HFFc6 (cell line): ENCODE data around the gene FSTL5. TPM values are rescaled to one million over a fixed set of nuclear protein-coding genes. Genes with fewer than 3 reads are reported as not detected.

Source experiments
- DNase-seq: peaks from one replicate; pipeline ENCODE4 v3.0.0-alpha.2; 2018
- H3K27ac Mint-ChIP-seq: 2 replicates; pipeline ENCODE4 v1.8.0; 2020; ENCODE audit warnings: mild to moderate bottlenecking, mixed read lengths
- H3K27me3 Mint-ChIP-seq: 2 replicates; pipeline ENCODE4 v1.8.0; 2021; ENCODE audit warnings: mild to moderate bottlenecking, moderate library complexity, mixed read lengths; ENCODE audit not compliant: insufficient read depth
- H3K36me3 Mint-ChIP-seq: 2 replicates; pipeline ENCODE4 v1.8.0; 2021; ENCODE audit warnings: low read depth, mixed read lengths
- H3K4me1 Mint-ChIP-seq: 2 replicates; pipeline ENCODE4 v1.8.0; 2020; ENCODE audit warnings: low read depth, mixed read lengths
- H3K4me3 Mint-ChIP-seq: 2 replicates; pipeline ENCODE4 v1.8.0; 2020; ENCODE audit warnings: mild to moderate bottlenecking, moderate library complexity, mixed read lengths
- H3K9me3 Mint-ChIP-seq: 2 replicates; pipeline ENCODE4 v1.8.0; 2020; ENCODE audit warnings: mild to moderate bottlenecking, mixed read lengths
- total RNA-seq, 6 experiments: library from RNA; stranded (reverse); fragmentation: NEBNext Ultra II Directional; extraction: Animal tissue kit (Norgen Biotek cat#: 25700); gene quantifications; 2 replicates in 1 of 6; 3 replicates in 5 of 6; pipeline ENCODE4 v1.2.3, GENCODE V29; 2021
- TF ChIP-seq, protein P1 (sequence below): fragments of 200-600 bp; sonication (generic); IDR thresholded peaks from 2 replicates; pipeline ENCODE4 v1.5.0; 2021; ENCODE audit warnings: antibody characterized with exemption, mild to moderate bottlenecking

FSTL5 gene
- total RNA-seq, 6 experiments from 2014 or later: not detected

DNA sequence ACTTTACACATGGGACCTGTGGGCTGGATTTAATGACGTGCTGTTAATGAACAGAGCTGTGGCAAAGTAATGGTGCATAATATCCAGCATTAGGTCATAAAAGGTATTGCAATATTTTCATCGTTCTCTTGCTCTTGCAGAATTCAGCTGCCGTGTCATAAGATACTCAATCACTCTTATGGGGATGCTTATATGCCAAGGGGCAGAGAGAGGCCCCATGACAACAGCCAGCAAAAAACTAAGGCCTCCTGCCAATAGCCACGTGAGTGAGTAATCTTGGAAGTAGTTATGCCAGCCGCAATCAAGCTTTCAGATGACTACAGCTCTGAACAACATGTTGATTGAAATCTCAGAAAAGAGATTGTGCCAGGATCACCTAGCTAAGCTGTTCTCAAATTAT lies 616.9 kb downstream of the FSTL5 start:
- TF ChIP-seq, protein P1, sequence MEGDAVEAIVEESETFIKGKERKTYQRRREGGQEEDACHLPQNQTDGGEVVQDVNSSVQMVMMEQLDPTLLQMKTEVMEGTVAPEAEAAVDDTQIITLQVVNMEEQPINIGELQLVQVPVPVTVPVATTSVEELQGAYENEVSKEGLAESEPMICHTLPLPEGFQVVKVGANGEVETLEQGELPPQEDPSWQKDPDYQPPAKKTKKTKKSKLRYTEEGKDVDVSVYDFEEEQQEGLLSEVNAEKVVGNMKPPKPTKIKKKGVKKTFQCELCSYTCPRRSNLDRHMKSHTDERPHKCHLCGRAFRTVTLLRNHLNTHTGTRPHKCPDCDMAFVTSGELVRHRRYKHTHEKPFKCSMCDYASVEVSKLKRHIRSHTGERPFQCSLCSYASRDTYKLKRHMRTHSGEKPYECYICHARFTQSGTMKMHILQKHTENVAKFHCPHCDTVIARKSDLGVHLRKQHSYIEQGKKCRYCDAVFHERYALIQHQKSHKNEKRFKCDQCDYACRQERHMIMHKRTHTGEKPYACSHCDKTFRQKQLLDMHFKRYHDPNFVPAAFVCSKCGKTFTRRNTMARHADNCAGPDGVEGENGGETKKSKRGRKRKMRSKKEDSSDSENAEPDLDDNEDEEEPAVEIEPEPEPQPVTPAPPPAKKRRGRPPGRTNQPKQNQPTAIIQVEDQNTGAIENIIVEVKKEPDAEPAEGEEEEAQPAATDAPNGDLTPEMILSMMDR: no peak
- H3K4me1 Mint-ChIP-seq: no peaks in the 10 kb centered on the region
- no peak overlapping the region for H3K27ac Mint-ChIP-seq
- no peaks in the 10 kb centered on the region for H3K36me3 Mint-ChIP-seq
- no peak overlapping the region for H3K4me3 Mint-ChIP-seq
- peaks cover 6% of the 10 kb centered on the region for H3K9me3 Mint-ChIP-seq
- no peaks in the 10 kb centered on the region for H3K27me3 Mint-ChIP-seq
- DNase-seq: no peak

DNA sequence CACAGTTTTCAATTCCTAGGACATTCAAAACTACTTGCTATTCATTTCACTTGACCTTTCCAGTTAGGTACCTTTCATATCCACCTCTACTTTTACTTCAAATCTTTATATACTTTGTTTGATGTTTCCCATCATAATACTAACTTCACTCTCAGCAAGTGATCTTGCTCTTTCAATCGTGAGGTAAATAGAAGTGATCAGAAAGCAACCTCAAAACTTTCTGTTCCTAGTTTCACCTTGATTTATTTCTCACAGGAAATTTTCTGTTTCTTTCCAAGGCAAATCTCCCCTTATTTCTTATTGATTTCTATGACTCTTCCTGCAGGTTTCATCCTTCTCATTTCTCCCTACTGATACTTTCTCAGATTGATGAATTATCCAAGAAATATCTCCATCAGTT lies 623.5 kb downstream of the FSTL5 start:
- Mint-ChIP-seq H3K27ac (no peak overlapping the region), H3K27me3 (no peaks in the 10 kb centered on the region), H3K9me3 (peaks cover 37% of the 10 kb centered on the region), H3K4me1 (no peaks in the 10 kb centered on the region), H3K4me3 (no peak overlapping the region), H3K36me3 (no peaks in the 10 kb centered on the region)
- TF ChIP-seq, protein P1: no peak
- DNase-seq: no peak

- Mint-ChIP-seq H3K4me3 (no peak overlapping the region), H3K27me3 (no peaks in the 10 kb centered on the region), H3K36me3 (no peaks in the 10 kb centered on the region), H3K4me1 (no peaks in the 10 kb centered on the region), H3K27ac (no peak overlapping the region), H3K9me3 (peaks cover 40% of the 10 kb centered on the region)
- DNase-seq: no peak
- TF ChIP-seq, protein P1: no peak
These were observed 624.9 kb downstream of the FSTL5 start for GRCh38 chr4:161538941-161539340.

GRCh38 chr4:161530710-161531109 lies 633.1 kb downstream of the FSTL5 start:
- Mint-ChIP-seq H3K27ac (no peak overlapping the region), H3K36me3 (no peaks in the 10 kb centered on the region), H3K4me1 (no peaks in the 10 kb centered on the region), H3K27me3 (no peaks in the 10 kb centered on the region), H3K9me3 (peaks cover 21% of the 10 kb centered on the region), H3K4me3 (no peak overlapping the region)
- no peak for DNase-seq
- TF ChIP-seq, protein P1: no peak

DNA sequence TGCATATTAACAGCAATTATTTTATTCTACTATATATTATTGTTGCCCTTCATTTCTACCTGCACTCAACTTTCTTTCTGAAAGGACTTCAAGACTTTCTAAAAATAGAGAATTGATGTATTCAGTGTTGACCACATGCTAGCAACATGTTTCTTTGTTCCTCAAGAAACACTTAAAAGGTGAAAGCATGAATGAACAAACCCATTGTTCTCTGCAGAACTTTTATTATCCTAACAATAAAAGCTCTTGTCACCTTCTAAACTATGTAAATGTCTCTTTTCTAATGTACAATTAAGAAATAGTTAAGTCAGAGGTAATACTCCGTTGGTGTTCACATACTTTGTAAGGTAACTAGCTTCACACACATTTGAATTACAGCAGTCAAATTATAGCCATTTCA lies 638.7 kb downstream of the FSTL5 start:
- Mint-ChIP-seq H3K27ac (no peak overlapping the region), H3K4me1 (no peaks in the 10 kb centered on the region), H3K4me3 (no peak overlapping the region), H3K36me3 (no peaks in the 10 kb centered on the region), H3K27me3 (no peaks in the 10 kb centered on the region), H3K9me3 (peaks cover 7% of the 10 kb centered on the region)
- TF ChIP-seq, protein P1: no peak
- DNase-seq: no peak

DNA sequence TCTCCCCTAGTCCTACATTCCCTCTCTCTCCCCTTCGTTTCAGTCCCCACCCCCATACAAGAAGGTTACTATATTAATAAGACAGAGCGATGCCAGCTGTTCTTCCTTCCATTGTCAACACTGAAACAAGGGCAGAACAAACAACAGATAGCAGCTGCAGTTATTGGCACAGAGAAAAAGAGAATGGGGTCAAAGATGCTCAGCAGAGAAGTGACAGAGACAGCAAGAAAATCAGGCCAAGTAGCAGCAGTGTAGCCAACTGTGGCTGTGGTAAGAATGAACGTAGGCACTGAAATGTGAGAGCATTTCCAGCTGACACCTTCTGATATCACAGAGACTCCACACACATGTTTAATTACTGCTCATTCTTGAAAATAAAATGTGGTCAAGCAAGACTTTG lies 641.8 kb downstream of the FSTL5 start:
- H3K27me3 Mint-ChIP-seq: no peaks in the 10 kb centered on the region

More for the DNA sequence above, 641.8 kb downstream of the FSTL5 start:
- Mint-ChIP-seq H3K4me1 (no peaks in the 10 kb centered on the region), H3K9me3 (peaks cover 19% of the 10 kb centered on the region), H3K36me3 (no peaks in the 10 kb centered on the region), H3K4me3 (no peak overlapping the region), H3K27ac (no peak overlapping the region)
- TF ChIP-seq, protein P1: no peak
- DNase-seq: no peak
